HL-60/S4 treated with retinoic acid at 250 ng/mL for 4 days and 3 days (cell line): Measurements from ENCODE around the gene KCNF1.

ENCODE experiments used
- in situ Hi-C: fragments of 300-500 bp; cut with MboI; formaldehyde crosslinking; loops from 2 replicates; pipeline ENCODE4 v1.7.0; 2022; ENCODE audit warnings: low sequenced_read_pairs

KCNF1 gene

GRCh38 chr2:10911291-10912075 lies at the start of gene KCNF1:
Gene KCNF1 (plus strand): TSS chr2:10911934. CDS start chr2:10912427, 493 bp downstream.
- in situ Hi-C loops = no loop called here

GRCh38 chr2:10862330-10862729 lies 49.4 kb upstream of the KCNF1 start:
- in situ Hi-C loops = no loop called here

GRCh38 chr2:10863047-10863446 lies 48.7 kb upstream of the KCNF1 start:
- in situ Hi-C loops = no loop called here

GRCh38 chr2:10863837-10864236 lies 47.9 kb upstream of the KCNF1 start:
- in situ Hi-C loops = no loop called here

GRCh38 chr2:10864251-10864650 lies 47.5 kb upstream of the KCNF1 start:
- in situ Hi-C loops = no loop called here

DNA sequence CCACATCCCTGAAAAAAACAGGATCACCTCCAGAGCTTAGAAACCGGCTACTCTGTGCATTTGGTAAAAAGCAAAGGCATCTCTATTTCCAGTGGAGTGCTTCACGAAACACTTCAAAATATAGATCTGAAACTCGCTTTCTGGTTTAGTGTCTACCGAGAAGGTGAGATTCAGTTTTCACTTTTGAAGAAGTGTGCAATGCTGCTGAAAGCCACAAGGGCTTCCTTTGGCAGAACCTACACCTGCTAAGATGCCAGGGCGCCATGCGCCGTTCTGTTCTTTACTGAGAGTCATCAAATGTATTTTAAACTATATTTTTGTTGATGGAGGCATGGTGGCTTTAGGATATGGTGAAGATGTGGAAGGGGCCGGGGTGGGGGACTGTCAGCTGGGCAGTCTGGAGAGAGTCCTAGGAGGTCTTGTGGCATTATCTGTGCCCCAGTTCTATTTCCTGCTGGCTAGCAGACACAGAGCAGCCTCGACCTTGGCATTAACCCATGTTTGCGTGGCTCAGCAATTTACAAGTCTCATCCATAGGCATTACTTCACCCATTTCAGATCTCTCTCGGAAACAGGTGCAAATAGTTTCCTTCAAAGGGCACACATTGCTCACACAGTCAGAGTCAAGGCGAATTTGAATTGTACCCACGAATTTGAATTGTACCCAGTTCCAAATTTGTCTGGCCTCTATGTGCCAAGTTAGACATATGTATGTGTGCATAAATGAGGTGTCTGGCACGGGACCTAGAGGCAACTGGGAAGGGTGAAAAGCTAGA lies 46.7 kb upstream of the KCNF1 start:
- in situ Hi-C loops = no loop called here

DNA sequence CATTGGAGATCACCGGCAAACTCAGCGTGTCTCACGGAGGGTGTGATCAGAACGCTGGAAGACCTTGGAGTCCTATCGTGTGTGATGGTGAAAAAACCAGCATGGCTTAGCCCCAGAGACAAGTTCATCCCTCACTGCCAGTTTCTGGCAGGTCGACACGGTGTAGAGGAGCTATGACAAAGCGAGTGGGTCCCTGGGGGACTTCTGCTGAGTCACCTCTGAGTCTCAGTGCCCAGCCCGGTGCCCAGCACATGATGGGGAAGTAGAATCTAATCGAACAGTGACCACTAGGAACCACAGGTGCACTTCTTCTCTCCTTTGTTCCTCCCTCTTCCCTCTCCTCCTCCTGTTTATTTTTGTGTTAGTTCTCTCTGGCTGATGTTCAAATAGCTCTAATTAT lies 45.9 kb upstream of the KCNF1 start:
- in situ Hi-C loops = no loop called here

DNA sequence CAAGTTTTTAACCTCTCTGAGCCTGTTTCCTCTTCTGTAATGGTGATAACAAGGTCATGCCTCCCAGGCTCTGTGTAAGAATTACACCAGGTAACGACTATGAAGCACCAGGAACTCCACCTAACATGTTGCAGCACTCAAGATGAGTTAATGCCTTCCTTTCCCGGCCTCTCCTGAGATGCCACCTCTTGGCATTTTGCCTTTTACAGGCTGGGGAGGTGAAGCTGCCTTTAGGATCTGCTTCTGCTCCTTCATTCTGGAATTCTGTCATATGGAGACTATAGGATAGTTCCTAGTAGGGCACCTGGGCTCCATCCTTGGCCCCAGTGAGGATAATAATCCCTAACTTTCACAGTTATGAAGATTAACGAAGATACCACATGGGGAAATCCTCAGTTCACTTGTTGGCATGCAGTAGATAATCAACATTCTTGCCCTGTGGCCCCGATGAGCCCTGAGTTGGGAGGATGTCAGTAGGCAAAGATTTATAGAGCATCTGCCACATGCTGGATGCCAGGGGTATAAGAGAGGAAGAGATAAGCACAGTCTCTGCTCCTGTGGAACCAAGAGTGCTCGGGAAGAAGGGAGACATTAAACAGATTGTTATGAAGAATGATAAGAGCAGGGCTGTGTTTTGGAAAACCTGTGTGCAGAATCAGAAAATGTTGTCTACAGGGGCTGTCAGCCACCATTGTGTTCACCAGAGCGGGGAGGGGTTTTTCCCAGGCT lies 43.9 kb upstream of the KCNF1 start:
- in situ Hi-C loops = no loop called here

GRCh38 chr2:10868465-10869314 lies 43.0 kb upstream of the KCNF1 start:
- in situ Hi-C loops = no loop called here

DNA sequence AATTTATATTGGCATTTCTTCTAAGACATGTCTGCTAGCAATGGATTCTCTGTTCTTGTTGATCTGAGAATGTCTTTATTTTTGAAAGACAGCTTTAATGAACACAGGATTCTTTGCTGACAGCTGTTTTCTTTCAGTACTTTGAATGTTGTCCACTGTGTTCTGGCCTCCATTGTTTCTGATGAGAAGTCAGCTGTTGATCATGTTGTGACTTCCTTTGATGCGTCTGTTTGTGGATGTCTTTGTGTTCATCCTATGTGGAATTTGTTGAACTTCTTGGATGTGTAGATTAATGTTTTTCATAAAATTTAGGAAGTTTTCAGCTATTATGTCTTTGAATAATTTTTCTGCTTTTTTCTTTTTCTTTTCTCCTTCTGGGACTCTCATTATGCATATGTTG lies 39.8 kb upstream of the KCNF1 start:
- in situ Hi-C loops = no loop called here

- in situ Hi-C loops = no loop called here
Observed at GRCh38 chr2:10873171-10873570, 38.6 kb upstream of the KCNF1 start.

GRCh38 chr2:10873790-10874437 lies 37.8 kb upstream of the KCNF1 start:
- in situ Hi-C loops = no loop called here

DNA sequence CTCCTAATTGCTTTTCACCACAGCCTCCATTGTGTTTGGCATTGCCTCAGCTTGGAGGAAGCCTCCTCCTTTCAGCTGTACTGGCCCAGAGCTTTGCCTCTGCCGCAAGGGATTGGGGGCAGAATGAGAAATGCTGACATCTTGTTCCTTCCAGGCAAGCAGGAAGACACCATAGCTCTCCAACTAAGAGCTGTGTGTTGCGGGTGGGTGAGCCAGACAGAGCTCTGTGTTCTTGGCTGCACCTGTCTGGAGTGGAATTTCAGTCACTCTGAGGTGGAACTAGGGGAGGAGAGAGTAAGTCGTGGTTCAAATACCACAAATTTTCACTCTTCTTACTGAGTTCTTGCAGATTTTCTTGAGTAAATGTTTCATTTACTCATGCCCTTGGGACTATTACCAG lies 36.6 kb upstream of the KCNF1 start:
- in situ Hi-C loops = no loop called here

DNA sequence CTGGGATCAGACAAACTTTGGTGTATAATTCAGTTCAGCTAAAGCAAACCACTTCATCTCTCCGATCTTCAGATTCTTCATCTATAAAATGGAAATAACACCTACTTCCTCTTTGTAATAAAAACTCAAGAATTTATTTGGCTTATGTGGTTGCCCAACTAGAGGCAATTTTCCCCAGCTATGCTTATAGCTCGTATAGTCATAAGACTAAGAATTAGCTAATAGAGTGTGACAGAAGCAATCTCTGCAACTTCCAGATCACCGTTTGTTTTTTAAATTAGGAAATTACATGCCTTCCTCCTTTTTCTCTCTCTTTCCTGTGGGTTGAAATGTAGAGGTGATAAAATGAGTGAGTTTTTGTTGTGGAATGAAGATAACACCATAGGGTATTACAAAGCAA lies 35.3 kb upstream of the KCNF1 start:
- in situ Hi-C loops = no loop called here

GRCh38 chr2:10876963-10877362 lies 34.8 kb upstream of the KCNF1 start:
- in situ Hi-C loops = no loop called here

DNA sequence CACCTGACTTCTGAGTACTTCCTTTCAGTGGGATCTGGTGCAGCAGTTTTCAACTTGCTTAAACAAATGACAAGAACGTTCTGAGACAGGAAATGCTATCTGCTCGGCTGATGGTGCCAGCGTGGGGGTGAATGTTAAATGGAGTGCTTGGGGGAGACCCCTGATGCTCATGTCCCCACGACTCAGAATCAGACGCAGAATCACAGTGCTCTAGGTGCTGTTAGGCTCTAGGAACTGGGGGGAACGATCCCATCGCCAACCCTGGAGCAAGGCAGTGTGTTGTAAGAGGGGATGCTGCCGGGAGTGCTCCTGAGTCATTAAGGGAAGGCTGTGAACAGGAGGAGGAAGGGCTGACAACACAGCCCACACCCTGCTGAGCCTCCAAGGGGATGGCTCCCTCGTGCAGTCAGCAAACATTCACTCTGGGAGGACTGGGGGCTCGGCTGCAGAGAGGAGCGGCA lies 34.1 kb upstream of the KCNF1 start:
- in situ Hi-C loops = no loop called here

- in situ Hi-C loops = no loop called here
Observed at GRCh38 chr2:10878268-10878915, 33.3 kb upstream of the KCNF1 start.

- in situ Hi-C loops = no loop called here
Observed at GRCh38 chr2:10879159-10879558, 32.6 kb upstream of the KCNF1 start.
